GM18870 (cell line): ENCODE results near the gene KIF16B.

ENCODE experiments used
- ATAC-seq: cut with Tn5 transposase; IDR thresholded peaks from one replicate; pipeline ENCODE4 v1.9.1; 2021; ENCODE audit warnings: moderate library complexity; ENCODE audit not compliant: unreplicated experiment

The KIF16B gene, protein sequence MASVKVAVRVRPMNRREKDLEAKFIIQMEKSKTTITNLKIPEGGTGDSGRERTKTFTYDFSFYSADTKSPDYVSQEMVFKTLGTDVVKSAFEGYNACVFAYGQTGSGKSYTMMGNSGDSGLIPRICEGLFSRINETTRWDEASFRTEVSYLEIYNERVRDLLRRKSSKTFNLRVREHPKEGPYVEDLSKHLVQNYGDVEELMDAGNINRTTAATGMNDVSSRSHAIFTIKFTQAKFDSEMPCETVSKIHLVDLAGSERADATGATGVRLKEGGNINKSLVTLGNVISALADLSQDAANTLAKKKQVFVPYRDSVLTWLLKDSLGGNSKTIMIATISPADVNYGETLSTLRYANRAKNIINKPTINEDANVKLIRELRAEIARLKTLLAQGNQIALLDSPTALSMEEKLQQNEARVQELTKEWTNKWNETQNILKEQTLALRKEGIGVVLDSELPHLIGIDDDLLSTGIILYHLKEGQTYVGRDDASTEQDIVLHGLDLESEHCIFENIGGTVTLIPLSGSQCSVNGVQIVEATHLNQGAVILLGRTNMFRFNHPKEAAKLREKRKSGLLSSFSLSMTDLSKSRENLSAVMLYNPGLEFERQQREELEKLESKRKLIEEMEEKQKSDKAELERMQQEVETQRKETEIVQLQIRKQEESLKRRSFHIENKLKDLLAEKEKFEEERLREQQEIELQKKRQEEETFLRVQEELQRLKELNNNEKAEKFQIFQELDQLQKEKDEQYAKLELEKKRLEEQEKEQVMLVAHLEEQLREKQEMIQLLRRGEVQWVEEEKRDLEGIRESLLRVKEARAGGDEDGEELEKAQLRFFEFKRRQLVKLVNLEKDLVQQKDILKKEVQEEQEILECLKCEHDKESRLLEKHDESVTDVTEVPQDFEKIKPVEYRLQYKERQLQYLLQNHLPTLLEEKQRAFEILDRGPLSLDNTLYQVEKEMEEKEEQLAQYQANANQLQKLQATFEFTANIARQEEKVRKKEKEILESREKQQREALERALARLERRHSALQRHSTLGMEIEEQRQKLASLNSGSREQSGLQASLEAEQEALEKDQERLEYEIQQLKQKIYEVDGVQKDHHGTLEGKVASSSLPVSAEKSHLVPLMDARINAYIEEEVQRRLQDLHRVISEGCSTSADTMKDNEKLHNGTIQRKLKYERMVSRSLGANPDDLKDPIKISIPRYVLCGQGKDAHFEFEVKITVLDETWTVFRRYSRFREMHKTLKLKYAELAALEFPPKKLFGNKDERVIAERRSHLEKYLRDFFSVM (N-terminal part only)

DNA sequence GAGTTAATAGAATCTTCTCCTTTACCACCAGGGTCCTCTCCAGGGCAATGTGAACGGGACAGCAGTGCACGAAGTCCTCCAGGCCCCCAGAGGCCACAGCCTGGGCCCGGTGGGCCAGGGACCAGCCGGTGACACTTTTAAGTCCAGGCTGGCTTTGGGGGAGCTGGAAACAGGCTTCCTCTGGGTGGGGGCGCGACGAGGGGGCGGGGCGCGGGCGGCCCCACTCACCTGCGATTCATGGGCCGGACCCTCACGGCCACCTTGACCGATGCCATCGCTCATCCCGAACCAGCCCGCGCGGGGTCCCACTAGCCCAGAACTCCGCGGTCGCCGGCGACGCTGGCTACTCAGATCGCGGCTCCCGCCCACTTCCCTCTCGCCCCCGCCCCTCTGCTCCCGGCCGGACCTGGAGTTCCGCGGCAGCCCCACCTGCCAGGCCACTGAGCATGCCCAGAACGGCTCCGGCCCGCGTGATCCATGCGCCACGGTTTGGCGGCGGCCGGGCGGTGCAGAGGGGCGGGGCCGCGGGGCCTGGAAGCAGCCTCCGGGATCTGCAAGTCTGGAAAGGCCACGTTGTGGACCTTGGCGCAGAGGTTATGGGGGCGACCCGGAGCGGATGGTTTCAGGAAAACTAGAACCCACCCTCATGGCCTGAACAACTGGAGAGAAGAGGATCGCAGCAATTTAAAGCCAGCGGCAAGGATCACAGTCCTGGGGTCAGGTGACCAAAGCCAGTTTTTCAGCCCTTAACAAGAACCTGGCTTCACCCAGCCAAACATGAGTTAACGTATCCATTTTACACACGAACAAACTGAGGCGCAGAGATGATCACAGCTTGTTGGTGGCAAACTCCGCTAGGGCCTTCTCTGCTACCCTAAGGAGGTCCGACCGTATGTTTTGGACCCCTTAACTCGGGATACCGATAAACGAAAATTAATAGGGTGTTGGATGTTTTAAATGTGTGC is at the start of gene KIF16B:
KIF16B (minus strand) TSS at position 448 of the 965 bp plus-strand sequence; CDS start at position 275, 173 bp downstream.
- ATAC-seq = peak; percentile 44

DNA sequence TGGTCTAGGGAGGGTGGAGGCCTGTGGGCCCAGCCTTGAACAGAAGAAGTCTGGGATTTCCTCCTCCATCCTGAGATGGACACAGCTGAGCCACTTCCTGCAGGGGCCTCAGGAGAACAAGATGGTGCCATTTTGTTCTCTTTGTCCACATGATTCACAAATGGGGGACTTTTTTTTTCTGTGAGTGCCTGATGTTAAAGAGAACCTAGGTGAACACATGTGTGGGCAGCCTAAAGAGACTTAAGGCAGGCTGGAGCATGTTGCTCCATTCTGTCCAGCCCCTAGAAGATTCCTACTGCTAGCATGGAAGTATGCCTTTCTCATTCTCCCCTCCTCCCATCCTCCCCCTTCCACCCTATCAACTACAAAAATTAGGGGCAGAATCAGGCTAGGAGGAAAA is 49.3 kb upstream of the KIF16B start:
- no peak for ATAC-seq

DNA sequence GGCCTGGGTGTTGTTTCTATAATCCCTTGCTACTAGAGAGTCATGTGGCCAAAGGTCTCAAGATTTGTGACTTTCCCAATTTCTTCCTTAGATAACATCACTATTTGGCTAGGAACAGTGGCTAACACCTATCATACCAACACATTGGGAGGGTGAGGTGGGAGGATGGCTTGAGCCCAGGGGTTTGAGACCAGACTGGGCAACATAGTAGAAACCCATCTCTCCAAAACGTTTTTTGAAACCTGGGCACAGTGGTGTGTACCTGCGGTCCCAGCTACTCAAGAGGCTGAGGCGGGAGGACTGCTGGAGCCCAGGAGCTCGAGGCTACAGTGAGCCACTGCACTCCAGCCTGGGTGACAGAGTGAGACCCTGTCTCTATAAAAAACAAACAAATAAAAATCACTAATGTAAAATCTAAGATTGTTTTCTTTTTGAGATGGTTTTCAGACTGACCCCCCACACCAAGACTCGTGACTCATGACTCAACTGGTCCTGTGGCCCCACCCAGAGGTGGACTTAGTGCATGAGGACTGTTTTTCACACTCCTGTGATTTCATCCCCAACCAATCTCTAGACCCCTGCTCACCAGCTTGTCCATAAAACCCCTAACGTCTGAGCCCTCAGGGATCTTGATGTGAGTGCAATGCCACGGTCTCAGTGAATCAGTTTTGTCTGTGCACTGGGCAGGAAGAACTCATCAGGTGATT is 48.3 kb upstream of the KIF16B start:
- ATAC-seq = no peak

DNA sequence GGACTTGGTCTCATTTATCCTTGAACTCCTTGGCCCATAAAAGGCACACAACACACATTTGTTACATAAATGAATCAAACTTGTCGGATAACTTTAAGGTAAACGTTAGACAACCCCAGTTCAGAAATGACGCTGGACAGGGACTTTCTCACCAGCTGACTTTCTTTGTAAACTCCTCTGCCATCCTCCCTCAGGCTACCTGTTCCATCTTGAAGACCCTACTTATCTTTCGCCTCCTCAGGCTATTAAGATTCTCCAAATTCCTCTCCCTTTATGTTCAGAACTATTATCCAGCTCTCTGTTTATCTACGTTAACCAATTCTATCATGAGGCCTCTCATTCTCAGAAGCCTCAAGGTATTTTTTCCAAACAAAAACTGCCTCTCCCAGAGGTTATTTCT is 47.7 kb upstream of the KIF16B start:
- ATAC-seq = no peak

DNA sequence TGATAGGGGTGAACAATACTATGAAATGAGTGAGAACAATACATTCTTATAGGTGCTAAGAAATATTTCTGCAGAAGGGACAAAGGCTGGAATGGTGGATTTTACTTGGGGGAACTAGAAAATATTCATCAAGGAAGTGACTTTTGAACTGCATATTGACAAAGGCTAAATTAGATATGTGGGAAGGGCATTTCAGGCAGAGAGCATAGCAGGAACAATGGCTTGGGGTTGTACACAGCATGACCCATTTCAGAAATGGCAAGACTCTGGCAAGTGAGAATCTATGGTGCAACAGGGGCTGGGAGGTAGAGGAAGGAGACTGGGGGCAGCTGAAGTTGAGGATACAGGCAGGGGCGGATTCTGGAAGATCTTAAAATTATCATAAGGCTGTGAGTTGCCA is 46.7 kb upstream of the KIF16B start:
- no peak for ATAC-seq

DNA sequence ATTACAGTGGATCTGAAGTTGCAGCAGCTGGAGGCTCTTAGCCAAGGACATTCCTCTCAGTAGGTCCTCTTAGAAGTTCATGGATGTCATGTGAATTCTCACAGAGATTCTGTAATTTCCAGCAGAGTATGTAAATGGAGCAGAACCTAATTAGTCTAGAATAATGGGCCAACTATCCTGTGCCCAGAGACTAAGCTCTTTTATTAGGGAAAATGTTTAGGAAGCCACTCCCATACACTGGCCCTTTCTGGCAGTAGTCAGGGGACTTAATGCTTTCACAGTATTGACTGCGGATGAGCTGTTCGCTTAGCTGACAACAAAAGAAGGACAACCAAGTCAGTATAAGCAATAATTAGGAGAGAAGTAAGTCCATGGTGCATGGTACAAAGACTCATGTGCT is 43.8 kb upstream of the KIF16B start:
- no peak for ATAC-seq

DNA sequence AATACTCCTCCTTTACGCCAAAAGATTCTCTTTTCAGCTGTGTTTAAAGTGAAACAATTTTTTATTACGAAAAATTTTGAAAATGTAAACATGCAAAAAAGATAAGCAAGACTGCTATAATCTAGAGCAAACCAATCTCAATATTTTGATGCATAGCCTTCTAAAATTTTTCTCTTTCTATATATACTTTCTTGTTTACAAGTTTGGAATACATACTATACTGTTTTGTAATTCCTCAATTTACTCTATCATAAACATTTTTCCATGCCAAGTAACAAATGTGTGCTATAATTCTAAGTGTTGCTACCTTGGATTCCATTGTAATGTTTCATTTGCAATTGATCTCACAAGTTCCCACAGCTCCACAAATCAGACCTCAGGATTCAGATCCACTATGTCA is 43.1 kb upstream of the KIF16B start:
- ATAC-seq = no peak

DNA sequence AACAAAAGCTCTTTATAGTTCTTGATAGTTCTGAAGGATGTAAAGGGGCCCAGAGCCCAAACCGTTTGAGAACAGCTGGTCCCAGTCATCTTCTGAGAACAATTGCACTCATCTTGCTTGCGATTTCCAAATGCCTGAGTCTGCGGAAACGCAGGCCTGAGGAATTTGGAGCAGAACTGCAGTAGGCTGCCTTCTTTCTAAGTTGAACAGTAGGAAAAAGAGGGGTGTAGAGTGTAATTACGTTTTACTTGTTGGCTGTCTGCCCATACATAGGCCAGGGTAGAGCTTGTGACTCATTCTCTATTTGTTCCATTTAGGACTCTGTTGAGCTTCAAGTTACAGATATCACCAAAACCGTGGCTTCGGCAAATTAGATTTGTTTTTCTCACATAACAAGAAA is 42.0 kb upstream of the KIF16B start:
- ATAC-seq = no peak

DNA sequence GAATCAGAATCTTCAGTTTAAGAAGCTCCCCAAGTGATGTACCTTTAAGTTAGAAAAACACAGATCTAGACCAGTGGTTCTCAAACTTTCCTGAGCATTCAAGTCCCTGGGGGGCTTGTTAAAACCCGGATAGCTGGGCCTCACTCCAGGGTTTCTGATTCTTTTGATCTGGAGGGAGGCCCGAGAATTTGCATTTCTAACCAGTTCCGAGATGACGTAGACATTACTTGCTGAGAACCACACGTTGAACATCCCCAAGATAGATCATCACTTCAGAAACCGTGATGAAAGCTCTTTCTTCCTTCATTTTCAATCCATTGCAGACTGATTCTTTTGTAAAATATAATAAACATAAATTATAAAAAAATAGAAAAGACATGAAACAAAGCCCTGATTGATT is 40.7 kb upstream of the KIF16B start:
- no peak for ATAC-seq

DNA sequence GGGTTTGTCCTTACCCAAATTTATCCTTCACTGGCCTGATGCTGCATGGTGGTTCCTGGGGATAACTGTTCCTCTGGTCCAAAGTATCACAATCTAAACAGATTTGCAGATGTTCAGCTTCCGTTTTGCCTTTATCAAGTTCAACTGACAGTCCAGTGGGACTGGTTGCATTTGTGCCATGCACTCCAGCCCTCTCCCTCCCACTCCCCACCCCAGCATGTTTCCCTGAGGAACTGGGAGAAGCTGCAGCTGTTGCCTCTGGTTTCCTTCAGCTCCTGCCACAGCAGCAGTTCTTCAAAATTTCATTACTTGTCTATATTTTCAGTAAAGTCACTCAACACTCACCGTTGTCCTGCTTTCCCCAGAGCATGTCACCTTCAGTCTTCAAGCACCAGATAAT is 39.5 kb upstream of the KIF16B start:
- ATAC-seq = no peak

DNA sequence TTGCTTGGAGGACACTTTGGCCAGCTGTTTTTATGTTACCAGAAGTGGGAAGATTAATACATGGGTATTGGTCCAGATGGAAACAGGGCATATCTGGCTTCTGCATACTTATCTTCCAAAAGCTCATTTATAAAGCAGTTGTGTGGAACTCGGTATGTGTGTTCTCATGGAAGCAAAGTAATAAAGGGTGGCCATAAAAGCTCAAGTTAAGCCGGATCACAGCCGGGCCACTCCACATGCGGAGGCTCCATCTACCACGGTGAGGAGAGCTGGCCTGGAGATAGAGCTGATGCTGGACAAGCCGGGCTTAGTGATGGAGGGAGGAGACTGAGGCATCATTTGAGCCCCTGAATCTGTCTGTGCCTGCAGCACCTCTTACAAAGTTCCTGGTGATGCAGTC is 38.6 kb upstream of the KIF16B start:
- ATAC-seq = no peak

DNA sequence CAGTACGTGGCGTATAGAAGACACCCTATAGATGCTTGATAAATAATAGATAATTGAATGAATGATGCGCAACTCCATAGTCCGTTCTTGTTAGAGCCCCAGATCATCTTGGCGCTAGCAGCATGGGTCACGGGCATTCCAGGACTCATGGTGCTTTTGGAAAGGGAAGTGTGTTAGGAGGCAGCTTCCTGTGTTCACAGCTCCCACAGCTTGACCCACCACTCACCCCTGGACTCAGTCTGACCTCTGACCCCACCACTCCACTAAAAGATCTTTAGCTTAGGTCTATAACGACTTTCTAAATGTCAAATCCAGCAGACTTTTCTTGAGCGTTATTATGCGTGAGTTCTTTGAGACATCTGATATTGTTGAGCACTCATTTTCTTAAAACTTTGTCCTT is 35.8 kb upstream of the KIF16B start:
- no peak for ATAC-seq

DNA sequence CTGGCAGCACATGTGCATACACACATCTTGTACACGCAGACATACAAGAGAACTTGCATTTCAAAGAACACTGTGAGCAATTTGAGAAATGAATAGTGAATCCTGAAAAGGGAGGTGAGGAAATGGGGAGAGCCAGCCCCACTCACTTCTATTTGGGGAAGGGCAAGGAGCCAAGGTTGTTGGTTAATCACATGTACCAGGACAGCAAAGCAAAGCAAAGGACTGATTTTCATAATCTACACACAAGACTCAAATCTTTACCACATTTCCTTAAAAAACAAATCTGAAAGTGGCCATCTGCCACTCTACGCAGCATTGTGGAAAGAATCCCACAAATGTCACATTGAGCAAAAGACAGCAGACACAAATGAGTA is 35.0 kb upstream of the KIF16B start:
- ATAC-seq = no peak

DNA sequence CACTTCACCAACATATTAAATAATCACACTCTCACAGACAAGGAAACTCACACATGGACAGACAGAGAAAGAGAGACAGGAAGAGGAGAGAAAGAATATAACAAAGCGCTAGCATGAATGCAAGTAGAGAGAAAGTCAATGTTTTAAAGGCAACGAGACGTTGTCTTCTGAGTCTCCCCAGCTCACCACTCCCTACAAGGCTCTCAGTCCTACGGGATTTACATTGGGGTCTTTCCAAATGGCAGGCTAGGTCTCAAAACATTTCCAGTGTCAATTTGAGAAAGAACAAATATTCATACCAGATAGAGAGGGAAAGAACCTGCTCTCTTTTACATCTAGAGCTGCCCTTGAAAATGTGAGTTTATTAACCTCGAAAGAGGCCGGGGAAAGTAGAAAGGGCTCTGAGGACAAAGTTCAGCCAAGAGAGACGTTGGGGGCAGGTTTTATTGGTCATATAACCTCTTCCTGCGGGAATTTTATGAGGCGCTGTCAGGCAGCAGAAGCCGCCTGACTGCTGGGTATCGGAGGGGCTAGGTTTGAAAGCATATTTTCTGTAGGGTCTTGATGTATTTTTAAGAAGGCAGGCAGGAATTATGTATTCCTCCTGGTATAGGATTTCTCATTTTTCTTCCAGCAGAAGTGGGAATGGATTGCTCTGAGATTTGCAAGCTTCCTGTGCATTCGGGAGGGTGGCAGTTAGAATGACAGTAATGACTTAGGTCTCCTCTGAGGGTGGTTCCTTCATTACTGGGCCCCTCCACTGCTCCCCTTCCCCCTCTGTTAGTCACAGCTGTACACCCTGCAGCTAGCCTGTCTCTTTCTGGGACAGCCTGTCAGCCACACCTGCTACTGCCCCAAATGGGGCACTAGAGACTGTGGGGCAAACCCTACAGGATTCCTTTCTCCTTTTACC is 34.4 kb upstream of the KIF16B start:
- ATAC-seq = no peak

DNA sequence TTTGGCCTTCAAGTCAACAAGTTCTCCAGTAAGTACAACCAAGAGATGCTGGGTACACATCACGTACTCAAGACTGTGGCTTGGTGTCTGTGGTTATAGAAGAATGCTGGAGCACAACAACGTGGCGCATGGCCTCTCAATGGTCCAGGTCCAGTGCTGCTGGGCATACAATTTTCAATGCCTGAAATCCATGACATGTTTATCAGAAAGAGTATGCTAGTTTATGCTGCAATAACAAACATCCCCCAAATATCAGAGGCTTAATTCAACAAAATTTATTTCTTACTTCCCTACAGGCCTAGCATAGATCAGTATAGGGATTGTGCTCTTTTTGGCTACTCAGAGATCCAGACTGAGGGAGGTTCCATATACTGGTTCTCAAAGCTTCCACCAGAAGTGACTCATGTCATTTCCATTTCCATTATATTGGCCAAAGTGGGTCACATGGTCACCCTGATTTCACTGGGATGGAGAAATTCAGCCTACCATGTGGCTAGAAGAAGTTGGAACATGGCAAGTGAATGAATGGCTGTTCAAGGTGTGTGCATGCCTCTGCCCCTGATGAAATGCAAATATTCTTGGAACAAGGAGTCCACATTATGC is 33.3 kb upstream of the KIF16B start:
- no peak for ATAC-seq

DNA sequence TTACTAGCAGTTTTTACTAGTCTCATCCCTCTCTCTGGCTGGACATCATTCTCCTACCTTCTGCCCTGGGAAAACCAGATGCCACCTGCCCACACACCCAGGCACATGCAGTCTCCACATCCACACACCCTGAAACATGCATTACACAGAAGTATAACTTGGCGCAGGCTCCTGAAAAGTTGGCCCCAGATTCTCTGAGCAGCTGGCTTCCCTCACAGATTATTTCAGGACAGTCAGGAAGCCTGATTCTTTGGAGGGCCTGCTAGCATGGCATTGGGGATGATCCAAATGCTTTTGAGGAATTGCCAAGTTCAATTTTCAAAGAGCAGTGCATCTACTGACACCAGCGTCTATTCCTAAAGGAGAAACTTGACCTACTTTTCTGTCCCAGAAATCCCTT is 27.8 kb upstream of the KIF16B start:
- no peak for ATAC-seq

DNA sequence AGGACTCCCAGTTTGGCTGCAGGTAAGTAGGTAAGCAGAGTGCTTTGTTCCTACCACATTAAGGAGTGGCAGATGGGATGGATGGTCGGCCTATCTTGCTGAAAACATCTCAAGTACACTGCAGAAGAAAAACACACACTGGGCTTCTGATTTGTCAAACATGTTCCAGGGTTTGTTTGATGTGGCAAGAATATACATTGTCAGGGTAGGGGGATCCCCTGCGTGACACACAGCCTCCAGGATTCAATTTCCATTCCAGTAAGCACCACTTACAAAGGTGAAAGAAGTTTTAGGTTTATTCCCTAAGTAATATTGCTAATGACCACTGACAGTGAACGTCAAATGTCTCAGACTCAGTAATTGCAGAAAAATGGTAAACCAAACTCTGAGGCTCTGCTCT is 26.0 kb upstream of the KIF16B start:
- no peak for ATAC-seq

DNA sequence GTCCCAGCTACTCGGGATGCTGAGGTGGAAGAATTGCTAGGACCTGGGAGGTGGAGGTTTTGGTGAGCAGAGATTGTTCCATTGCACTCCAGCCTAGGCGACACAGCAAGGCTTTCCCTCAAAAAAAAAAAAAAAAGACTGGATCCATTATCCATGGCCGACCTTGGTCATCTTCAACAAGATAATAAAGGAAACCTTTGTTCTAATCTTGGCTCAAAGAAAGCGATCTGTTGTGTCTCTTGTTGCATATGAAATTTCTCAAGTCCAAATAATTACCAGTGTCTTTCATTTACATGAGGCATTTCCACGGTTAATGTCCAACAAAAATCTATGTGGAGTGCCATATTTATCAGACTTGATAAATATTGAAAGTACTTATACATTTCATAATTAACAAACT is 23.7 kb upstream of the KIF16B start:
- no peak for ATAC-seq
